NK-92 treated with Interleukin-12 subunit alpha and Interleukin-12 subunit beta, amount 100 ng/mL, for 24 hours (cell line): ENCODE data around the gene TNFAIP3.
"Not testable (repeated sequence)": the region's sequence is repeated elsewhere in the genome, so short reads cannot be mapped to it uniquely, and the experiment has no call there.

Experiments used
- DNase-seq: peaks from one replicate; lab custom pipeline; 2025; lab: John Stamatoyannopoulos, UW

TNFAIP3 gene

GRCh38 chr6:137878486-137879285 lies 11.6 kb downstream of the TNFAIP3 start:
- DNase-seq, result no peak

DNA sequence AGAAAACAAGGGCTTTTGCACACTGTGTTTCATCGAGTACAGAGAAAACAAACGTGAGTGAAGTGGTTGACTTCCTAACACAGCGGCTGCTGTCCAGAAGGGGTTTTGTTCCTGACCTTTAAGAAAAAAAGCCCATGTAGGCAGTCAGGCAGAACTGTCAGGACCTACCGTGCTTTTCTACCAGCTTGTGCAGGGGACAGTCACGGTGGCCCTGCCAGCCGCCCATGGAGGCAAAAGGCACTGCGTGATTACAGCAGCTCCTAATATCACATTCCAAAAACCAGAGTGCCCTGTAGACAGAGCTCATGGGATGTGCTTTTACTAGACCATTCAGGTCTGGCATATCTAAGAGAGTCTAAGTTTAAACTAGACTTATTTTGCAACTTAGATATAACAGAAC lies 12.2 kb downstream of the TNFAIP3 start:
- DNase-seq, result no peak

DNA sequence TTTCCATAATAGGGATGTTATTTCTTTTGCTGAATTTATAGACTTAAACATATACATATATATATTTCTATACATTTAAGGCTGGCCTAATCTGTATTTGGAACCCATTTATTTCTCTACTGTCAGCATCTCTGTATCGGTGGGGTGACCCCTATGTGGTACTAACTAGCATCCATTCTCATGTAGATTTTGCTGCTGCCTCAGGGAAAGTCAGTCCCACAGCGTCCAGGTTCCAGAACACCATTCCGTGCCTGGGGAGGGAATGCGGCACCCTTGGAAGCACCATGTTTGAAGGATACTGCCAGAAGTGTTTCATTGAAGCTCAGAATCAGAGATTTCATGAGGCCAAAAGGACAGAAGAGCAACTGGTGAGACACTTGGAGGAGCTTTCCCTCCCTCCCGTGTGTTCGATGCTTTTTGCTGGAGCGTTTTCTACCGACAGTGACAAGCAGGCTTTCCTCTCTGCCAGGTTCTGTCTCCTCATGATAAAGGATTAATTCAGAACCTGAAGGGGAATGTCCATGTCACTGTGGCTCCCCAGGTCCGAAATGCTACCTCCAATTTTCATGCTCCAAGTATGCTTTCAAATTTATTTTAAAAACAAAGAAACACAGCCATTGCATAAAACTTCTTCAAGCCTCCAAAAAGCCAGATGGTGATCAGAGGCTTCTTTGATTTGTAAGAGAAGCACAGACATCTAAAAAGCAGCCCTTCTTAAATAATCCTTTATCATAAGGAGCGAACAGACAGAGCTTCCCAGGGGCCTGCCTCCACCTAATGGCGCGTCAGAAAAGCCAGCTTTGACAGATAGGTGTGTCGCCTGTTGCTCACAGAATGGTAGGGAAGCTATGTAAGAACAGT lies 13.1 kb downstream of the TNFAIP3 start:
- DNase-seq, result no peak

DNA sequence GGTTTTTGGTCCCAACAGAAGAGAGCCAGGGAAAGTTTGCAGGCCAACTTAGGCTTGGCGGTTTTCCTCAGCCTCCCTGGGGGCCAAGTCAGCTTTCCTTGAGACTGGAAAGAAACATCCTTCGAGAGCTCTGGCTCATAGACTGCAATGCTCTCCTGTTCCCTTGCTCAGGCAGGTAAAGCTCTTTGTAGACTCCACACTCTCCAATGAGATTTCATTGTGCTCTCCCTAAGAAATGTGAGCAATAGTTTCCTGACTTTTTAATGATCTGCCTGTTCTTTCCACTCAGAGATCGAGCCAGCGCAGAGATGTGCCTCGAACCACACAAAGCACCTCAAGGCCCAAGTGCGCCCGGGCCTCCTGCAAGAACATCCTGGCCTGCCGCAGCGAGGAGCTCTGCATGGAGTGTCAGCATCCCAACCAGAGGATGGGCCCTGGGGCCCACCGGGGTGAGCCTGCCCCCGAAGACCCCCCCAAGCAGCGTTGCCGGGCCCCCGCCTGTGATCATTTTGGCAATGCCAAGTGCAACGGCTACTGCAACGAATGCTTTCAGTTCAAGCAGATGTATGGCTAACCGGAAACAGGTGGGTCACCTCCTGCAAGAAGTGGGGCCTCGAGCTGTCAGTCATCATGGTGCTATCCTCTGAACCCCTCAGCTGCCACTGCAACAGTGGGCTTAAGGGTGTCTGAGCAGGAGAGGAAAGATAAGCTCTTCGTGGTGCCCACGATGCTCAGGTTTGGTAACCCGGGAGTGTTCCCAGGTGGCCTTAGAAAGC lies 13.9 kb downstream of the TNFAIP3 start:
- DNase-seq, result no peak

DNA sequence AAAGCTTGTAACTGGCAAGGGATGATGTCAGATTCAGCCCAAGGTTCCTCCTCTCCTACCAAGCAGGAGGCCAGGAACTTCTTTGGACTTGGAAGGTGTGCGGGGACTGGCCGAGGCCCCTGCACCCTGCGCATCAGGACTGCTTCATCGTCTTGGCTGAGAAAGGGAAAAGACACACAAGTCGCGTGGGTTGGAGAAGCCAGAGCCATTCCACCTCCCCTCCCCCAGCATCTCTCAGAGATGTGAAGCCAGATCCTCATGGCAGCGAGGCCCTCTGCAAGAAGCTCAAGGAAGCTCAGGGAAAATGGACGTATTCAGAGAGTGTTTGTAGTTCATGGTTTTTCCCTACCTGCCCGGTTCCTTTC lies 14.4 kb downstream of the TNFAIP3 start:
- DNase-seq, result no peak

GRCh38 chr6:137882225-137882961 lies 15.3 kb downstream of the TNFAIP3 start:
- DNase-seq, result no peak

DNA sequence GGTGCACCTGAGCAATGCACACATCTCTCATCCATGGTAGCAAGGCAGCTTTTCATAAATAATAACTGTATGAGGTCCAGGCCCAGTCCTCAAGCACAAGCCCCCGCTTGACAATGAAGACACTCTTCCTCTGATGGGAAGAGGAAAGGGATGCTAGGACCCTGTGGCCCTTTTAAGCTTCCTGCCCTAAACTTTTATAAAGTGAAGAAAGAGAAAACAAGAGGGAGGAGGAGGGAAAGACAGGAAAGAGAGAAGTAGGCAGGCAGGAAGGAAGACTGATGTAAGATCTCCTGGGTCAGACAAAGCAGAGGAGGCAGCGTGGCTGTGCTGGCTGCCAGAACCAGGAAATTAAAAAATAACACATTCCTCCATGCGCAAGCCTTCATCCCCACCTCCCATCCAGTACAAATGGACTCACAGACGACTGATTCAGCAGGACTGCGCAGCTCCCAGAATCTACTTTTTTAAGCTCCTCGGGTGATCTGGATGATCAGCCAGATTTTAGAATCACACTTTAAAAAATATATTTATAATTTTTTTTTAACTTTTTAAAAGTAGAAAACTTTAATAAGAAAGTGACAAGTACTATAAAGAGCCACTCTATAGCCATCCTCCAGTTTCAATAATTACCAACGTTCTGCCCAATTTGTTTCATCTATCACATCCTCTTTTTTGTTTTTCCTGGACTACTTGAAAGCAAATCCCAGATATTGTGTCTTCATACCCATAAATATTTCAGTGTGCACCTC lies 16.5 kb downstream of the TNFAIP3 start:
- no peak for DNase-seq

DNA sequence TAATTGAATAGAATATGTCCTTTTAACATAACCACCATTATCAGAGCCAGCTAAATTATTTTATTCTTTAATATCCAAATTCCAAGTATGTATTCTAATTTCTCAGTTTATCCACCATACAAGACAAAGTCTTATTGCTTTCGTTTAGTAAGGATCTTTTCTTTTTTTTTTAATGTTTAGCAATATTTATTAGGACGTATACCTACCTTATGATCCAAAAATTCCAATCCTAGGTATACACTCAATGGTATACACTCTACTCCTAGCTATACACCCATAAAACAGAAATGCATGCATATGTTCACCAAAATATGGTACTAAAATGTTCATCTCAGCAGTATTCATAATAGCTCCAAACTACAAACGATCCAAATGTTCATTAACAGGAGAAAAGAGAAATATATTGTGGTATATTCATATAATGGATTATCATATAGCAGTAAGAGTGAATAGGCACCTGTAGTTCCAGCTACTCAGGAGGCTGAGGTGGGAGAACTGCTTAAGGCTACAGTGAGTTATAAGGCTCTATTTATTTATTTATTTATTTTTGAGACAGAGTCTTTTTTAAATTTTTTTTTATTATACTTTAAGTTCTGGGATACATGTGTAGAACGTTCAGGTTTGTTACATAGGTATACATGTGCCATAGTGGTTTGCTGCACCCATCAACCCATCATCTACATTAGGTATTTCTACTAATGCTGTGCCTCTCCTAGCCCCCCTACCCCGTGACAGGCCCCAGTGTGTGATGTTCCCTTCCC lies 17.3 kb downstream of the TNFAIP3 start:
- DNase-seq, result no peak

DNA sequence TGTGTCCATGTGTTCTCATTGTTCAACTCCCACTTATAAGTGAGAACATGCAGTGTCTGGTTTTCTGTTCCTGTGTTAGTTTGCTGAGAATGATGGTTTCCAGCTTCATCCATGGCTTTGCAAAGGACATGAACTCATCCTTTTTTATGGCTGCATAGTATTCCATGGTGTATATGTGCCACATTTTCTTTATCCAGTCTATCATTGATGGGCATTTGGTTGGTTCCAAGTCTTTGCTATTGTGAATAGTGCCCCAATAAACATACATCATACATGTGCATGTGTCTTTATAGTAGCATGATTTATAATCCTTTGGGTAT lies 17.8 kb downstream of the TNFAIP3 start:
- not testable (repeated sequence) for DNase-seq

DNA sequence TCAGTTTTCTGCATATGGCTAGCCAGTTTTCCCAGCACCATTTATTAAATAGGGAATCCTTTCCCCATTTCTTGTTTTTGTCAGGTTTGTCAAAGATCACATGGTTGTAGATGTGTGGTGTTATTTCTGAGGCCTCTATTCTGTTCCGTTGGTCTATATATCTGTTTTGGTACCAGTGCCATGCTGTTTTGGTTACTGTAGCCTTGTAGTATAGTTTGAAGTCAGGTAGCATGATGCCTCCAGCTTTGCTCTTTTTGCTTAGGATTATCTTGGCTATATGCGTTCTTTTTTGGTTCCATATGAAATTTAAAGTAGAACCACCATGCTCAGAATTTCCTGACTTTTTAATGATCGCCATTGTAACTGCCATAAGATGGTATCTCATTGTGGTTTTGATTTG lies 19.2 kb downstream of the TNFAIP3 start:
- not testable (repeated sequence) for DNase-seq

- no peak for DNase-seq
Observed at GRCh38 chr6:137890983-137891537, 24.0 kb downstream of the TNFAIP3 start.

GRCh38 chr6:137892271-137892708 lies 25.2 kb downstream of the TNFAIP3 start:
- no peak for DNase-seq

GRCh38 chr6:137893181-137893580 lies 26.1 kb downstream of the TNFAIP3 start:
- no peak for DNase-seq

DNA sequence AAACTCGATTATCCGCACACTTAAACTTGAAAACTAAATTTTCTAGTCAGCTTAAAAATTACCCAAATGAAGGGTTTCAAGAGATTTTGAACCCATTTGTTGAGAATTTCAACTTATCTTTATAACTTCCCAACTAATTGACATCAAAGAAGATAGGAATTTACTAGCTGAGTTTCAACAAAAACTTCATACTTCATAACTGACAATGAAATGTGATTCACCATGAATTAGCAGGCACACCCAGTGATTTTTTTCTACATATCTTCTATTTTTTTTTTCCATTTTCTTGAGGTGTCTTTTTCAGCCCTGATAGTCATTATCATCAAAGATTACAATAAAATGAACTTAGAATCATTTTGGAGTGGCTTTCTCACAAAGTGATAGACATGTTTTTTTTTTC lies 26.7 kb downstream of the TNFAIP3 start:
- DNase-seq, result no peak

DNA sequence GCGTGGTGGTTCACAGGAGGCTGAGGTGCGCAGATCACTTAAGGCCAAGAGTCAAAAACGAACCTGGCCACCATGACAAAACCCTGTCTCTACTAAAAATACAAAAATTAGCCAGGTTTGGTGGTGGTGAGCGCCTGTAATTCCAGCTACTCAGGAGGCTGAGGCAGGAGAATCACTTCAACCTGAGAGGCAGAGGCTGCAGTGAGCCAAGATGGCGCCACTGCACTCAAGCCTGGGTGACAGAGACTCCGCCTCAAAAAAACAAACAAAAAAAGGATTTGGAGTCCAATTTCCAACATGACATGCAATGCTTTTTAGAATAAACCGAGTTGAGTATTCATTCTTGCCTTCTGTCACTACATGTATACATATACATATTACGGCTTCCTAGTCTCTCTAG lies 27.3 kb downstream of the TNFAIP3 start:
- not testable (repeated sequence) for DNase-seq

DNA sequence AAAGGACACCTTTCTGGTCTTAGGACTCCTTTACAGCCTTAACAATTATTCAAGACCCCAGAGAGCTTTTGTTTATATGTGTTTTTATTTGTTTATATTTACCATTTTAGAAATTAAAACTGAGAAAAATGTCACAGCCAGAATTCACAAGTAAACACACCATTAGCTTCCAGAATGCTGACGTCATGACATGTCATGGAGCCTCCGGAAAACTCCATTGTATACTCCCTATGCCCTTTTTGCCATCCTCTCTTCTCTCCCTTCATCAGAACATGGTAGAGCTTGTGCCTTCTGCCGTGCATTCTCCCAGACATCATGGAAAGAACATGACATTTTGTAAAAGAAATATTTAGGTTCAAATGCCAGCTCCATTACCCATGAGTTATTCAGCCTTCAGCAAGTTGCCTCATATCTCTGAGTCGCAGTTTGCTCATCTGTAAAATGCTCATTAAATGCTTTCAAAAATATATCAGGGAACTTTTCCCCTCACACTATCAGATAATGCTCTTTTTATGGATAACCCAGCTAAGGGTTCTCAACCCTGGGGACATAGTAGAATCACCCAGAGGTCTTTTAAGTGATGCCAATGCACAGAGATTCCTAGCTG lies 27.8 kb downstream of the TNFAIP3 start:
- DNase-seq, result no peak

DNA sequence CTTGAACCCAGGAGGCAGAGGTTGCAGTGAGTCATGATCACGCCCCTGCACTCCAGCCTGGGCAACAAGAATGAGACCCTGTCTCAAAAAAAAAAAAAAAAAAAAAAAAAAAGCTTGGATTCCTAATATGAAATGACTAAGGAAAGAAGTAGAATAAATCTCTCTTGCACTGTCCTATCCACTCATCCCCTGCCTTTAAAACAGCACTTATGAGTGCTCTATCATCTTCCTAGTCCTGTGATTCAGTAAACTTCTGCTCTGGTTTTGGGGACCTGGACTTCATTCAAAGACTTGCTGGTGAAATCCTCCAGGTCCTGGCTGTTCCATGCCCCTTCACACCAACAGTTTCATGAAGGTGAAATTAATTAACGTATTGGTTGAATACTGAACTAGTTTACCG lies 29.6 kb downstream of the TNFAIP3 start:
- DNase-seq, result no peak

DNA sequence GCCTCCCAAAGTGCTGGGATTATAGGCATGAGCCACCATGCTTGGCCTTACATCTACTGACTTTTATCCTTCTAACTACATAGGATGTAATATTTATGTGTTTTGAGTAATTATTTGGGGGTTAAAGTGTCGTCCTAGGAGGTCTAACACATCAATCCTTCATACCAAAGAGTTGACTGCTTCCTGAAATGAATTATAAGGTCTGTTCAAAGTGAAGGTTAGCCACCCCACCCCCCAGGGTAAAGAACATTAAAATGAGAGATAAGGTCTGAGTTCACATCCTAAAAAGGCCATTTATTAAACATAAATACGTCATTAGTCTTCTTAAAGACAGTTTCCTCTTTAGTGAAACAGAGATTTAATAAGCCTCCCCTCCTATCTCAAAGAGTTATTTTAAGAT lies 33.8 kb downstream of the TNFAIP3 start:
- no peak for DNase-seq

- no peak for DNase-seq
Observed at GRCh38 chr6:137901454-137901853, 34.4 kb downstream of the TNFAIP3 start.

DNA sequence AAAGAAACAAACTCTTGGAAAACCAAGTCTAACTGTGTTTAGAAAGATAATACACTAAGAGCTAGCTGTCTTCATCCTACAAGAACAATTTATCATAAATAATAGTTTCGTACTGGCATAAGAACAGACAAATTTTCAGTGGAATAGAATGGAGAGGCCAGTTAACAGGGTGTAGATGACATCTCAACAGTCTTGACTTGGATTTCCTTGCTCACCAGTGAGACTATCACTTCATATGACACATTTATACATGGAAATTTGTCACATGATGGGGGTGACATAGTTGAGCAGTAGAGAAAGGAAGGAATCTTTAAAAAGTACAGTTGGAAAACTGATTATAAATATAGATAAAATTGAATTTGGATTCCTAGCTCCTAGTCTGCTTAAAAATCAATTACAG lies 35.6 kb downstream of the TNFAIP3 start:
- no peak for DNase-seq
